Adrenal gland (tissue), 12 donors: ENCODE results near the gene OR52A5. TPM values are rescaled to one million over a fixed set of nuclear protein-coding genes. Genes with fewer than 3 reads are reported as not detected.

ENCODE experiments used
- DNase-seq, 7 donors: peaks; one replicate each; pipeline ENCODE4 v3.0.0-alpha.2; 2019 to 2020
- H3K27ac ChIP-seq, 5 donors: fragments of 200-600 bp; sonication (generic) in 4 of 5; 1 replicate in 3 of 5; 2 replicates in 2 of 5; pipeline versions ENCODE4 v1.5.1 to v1.8.0; 2016 to 2020; ENCODE audit warnings: mild to moderate bottlenecking in 1 of 5
- H3K27me3 ChIP-seq: fragments of 200-600 bp; 2 replicates; pipeline ENCODE4 v1.8.0; 2021
- H3K36me3 ChIP-seq, 2 donors: fragments of 200-600 bp; replicated peaks in 1 of 2; 1 replicate in 1 of 2; 2 replicates in 1 of 2; pipeline versions ENCODE4 v1.5.1 to v1.8.0; 2018 to 2022
- H3K4me1 ChIP-seq, 2 donors: fragments of 200-600 bp; replicated peaks in 1 of 2; 1 replicate in 1 of 2; 2 replicates in 1 of 2; pipeline versions ENCODE4 v1.5.1 to v1.8.0; 2018 to 2021
- H3K4me3 ChIP-seq, 4 donors: fragments of 200-600 bp; sonication (generic) in 3 of 4; one replicate each; pipeline ENCODE4 v1.5.1; 2016 to 2018
- H3K9me3 ChIP-seq, 3 donors: fragments of 200-600 bp; sonication (generic) in 1 of 3; replicated peaks in 1 of 3; 1 replicate in 2 of 3; 2 replicates in 1 of 3; pipeline versions ENCODE4 v1.5.1 to v1.8.0; 2016 to 2021
- CTCF ChIP-seq, 6 experiments: fragments of 450-650 bp in 4 of 6; fragments of 200-600 bp in 2 of 6; sonication (generic) in 1 of 6; IDR thresholded peaks; 1 replicate in 5 of 6; 2 replicates in 1 of 6; pipeline versions ENCODE4 v1.5.1 to v1.8.0; 2016 to 2021; ENCODE audit warnings: antibody characterized with exemption in 6 of 6, mild to moderate bottlenecking in 2 of 6, moderate library complexity in 1 of 6
- POLR2A ChIP-seq, 2 donors: fragments of 450-650 bp; IDR thresholded peaks; one replicate each; pipeline ENCODE4 v1.6.1; 2017; ENCODE audit warnings: antibody characterized with exemption in 2 of 2, mild to moderate bottlenecking in 2 of 2, moderate library complexity in 1 of 2
- WGBS, 4 donors: extraction: QIAGEN DNeasy Blood & Tissue Kit in 2 of 4; methylation state at CpG; one replicate each; pipeline versions ENCODE4 v1.1.5 to v1.1.7; 2013 to 2017; 5-methylcytosine and 5-hydroxymethylcytosine counted together
- intact Hi-C, 2 donors: fragments of 100-400 bp; cut with DNase I; formaldehyde crosslinking; loops; one replicate each; pipeline versions ENCODE4 v1.14.1 to v1.15.0; 2022 to 2023
- polyA plus RNA-seq, 3 donors: library from polyadenylated mRNA; stranded (reverse); fragments of 200-250 nt in 2 of 3; fragments of 350-450 nt in 1 of 3; fragmentation: Illumina TruSeq in 1 of 3; extraction: RNeasy Lipid Tissue Mini Kit (QIAGEN cat#74804) in 1 of 3; gene quantifications; one replicate each; pipeline ENCODE4 v1.2.3, GENCODE V29; 2013 to 2014
- total RNA-seq, 9 donors: library from RNA; depleted of rRNA in 4 of 9; stranded (reverse); fragments of >200 nt in 4 of 9; fragments of 120-200 nt in 1 of 9; fragmentation: NEBNext Ultra II Directional in 1 of 9; extraction: Animal tissue kit (Norgen Biotek cat#: 25700) in 1 of 9; gene quantifications; one replicate each; pipeline versions ENCODE4 v1.1.0 to v1.2.4, GENCODE V29; 2013 to 2023
- donor health status: healthy with polysubstance abuse.
- donor health status: Bipolar disorder and iron deficiency.
- donor health status: DM: yes; HTN: yes; CAD: no.
- donor health status: DM: no; HTN: no; CAD: no.
- donor health status: DM: no; HTN: no; CAD: no.
- donor health status: DM: yes; HTN: yes; CAD: no.

OR52A5 gene
- total and polyA plus RNA-seq, 12 donors, result not detected

GRCh38 chr11:5137014-5137413, 1.1 kb downstream of the OR52A5 start:
- Histone ChIP-seq H3K27ac (no peak overlapping the region), H3K4me1 (no peaks in the 10 kb centered on the region), H3K27me3 (no peaks in the 10 kb centered on the region), H3K4me3 (no peak overlapping the region), H3K9me3 (no peaks in the 10 kb centered on the region), H3K36me3 (no peaks in the 10 kb centered on the region)
- no peak for DNase-seq
- intact Hi-C loops, result no loop called here
- 44 to 68% (median 61%) methylated on average over 1 of the region's 1 CpG for WGBS, 4 donors
- TF ChIP-seq POLR2A (IDR thresholded peaks at IDR 0.05) (no peak), CTCF (IDR thresholded peaks at IDR 0.05) (no peak)

GRCh38 chr11:5136261-5136660, 1.9 kb downstream of the OR52A5 start:
- no peak for TF ChIP-seq POLR2A (IDR thresholded peaks at IDR 0.05)
- Histone ChIP-seq H3K9me3 (no peaks in the 10 kb centered on the region), H3K4me1 (no peaks in the 10 kb centered on the region), H3K27ac (no peak overlapping the region), H3K27me3 (no peaks in the 10 kb centered on the region), H3K4me3 (no peak overlapping the region), H3K36me3 (no peaks in the 10 kb centered on the region)
- intact Hi-C loops, result no loop called here
- no peak for DNase-seq

GRCh38 chr11:5131584-5132335, 6.4 kb downstream of the OR52A5 start:
- Histone ChIP-seq H3K9me3 (no peaks in the 10 kb centered on the region), H3K27me3 (no peaks in the 10 kb centered on the region), H3K36me3 (no peaks in the 10 kb centered on the region), H3K4me3 (no peak overlapping the region), H3K27ac (no peak overlapping the region), H3K4me1 (no peaks in the 10 kb centered on the region)
- intact Hi-C loops, result no loop called here
- WGBS, 4 donors, result 73 to 77% (median 76%) methylated on average over 8 of the region's 8 CpGs
- no peak for DNase-seq
- no peak for TF ChIP-seq POLR2A (IDR thresholded peaks at IDR 0.05)
- TF ChIP-seq CTCF (IDR thresholded peaks at IDR 0.05), result no peak

GRCh38 chr11:5129457-5129877, 8.7 kb downstream of the OR52A5 start:
- H3K9me3 ChIP-seq, result no peaks in the 10 kb centered on the region
- no peak overlapping the region for H3K4me3 ChIP-seq
- WGBS, 4 donors, result 47 to 49% (median 48%) methylated on average over 2 of the region's 2 CpGs
- H3K27me3 ChIP-seq, result no peaks in the 10 kb centered on the region
- H3K36me3 ChIP-seq, result no peaks in the 10 kb centered on the region
- H3K4me1 ChIP-seq, result no peaks in the 10 kb centered on the region
- TF ChIP-seq POLR2A (IDR thresholded peaks at IDR 0.05) (no peak), CTCF (IDR thresholded peaks at IDR 0.05) (no peak)
- DNase-seq, result no peak
- intact Hi-C loops, result loop anchor here in 1 of 2 donors (10.0 kb wide), 1 partner anchor 255 kb away; the partner anchor contains the start of gene OR51M1
- no peak overlapping the region for H3K27ac ChIP-seq
